ENCODE measurements around the gene PIMREG.

GRCh38 chr17:6439951-6440350 lies 4.3 kb upstream of the PIMREG start:
- no peak for TF ChIP-seq CTCF (conservative IDR thresholded peaks at IDR 0.05 in 1 of 2, IDR thresholded peaks at IDR 0.05 in 1 of 2; ENCODE audit: extremely low read depth in 1 of 2, insufficient read depth in 1 of 2, low read depth in 1 of 2, low read length in 2 of 2)
- TF ChIP-seq EZH2 (IDR thresholded peaks at IDR 0.05; ENCODE audit: borderline replicate concordance, low read length) = no peak

Measured in mammary epithelial cell (primary cell).